Stomach (tissue), 4 donors: ENCODE data around the gene ZNF841.

Experiments
- CTCF ChIP-seq, 7 experiments: fragments of 450-650 bp in 4 of 7; fragments of 200-600 bp in 3 of 7; sonication (generic) in 3 of 7; IDR thresholded peaks; one replicate each; pipeline ENCODE4 v1.5.1; 2016 to 2019; ENCODE audit warnings: antibody characterized with exemption in 7 of 7, control low read depth in 2 of 7, mild to moderate bottlenecking in 1 of 7
- EP300 ChIP-seq: sonication (generic); formaldehyde crosslinking; IDR thresholded peaks from one replicate; pipeline ENCODE4 v1.6.1; 2017; ENCODE audit warnings: antibody characterized with exemption
- POLR2A ChIP-seq, 4 donors: fragments of 450-650 bp; IDR thresholded peaks; one replicate each; pipeline ENCODE4 v1.6.1; 2016; ENCODE audit warnings: antibody characterized with exemption in 4 of 4, control low read depth in 2 of 4, mild to moderate bottlenecking in 1 of 4, moderate library complexity in 1 of 4
- POLR2AphosphoS5 ChIP-seq, 3 donors: sonication (generic); formaldehyde crosslinking; IDR thresholded peaks; one replicate each; pipeline ENCODE4 v1.6.1; 2016; ENCODE audit warnings: antibody characterized with exemption in 3 of 3

- TF ChIP-seq CTCF (IDR thresholded peaks at IDR 0.05) (no peak), EP300 (no peak), POLR2AphosphoS5 (IDR thresholded peaks at IDR 0.05) (no peak), POLR2A (IDR thresholded peaks at IDR 0.05) (no peak)
These were observed 20.0 kb upstream of the ZNF841 start for GRCh38 chr19:52115526-52116053.
